Tibial nerve (tissue), 4 donors: ENCODE data around the gene CHORDC1.

Experiments
- CTCF ChIP-seq, 5 experiments: fragments of 200-600 bp in 3 of 5; fragments of 450-650 bp in 2 of 5; sonication (generic) in 3 of 5; IDR thresholded peaks; one replicate each; pipeline ENCODE4 v1.5.1; 2016 to 2019; ENCODE audit warnings: antibody characterized with exemption in 5 of 5, mild to moderate bottlenecking in 3 of 5, moderate library complexity in 2 of 5
- EP300 ChIP-seq, 2 donors: sonication (generic); formaldehyde crosslinking; IDR thresholded peaks; one replicate each; pipeline ENCODE4 v1.6.1; 2017; ENCODE audit warnings: antibody characterized with exemption in 2 of 2, mild to moderate bottlenecking in 1 of 2
- POLR2A ChIP-seq, 2 donors: fragments of 450-650 bp; IDR thresholded peaks; one replicate each; pipeline ENCODE4 v1.6.1; 2017; ENCODE audit warnings: antibody characterized with exemption in 2 of 2, mild to moderate bottlenecking in 2 of 2, moderate library complexity in 2 of 2

DNA sequence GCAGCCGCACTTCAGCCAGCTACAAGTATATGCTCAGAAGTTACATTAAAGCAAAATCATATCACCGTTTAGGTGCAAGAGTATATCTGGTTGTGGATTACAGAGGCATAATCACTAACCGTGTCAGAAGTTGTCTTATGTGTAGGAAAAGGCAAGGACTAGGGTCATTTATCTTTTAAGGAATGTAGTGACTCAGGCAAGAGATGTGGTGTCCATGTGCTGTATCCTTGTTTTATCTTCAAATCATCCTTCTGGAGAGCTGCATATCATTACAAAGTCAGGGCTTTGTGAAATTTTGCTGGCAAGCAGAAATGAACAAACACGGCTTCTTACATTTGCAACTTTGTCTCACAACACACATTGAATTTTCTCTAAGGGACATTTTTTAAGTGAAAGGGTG lies 12.7 kb upstream of the CHORDC1 start:
- TF ChIP-seq CTCF (IDR thresholded peaks at IDR 0.05) (no peak), EP300 (IDR thresholded peaks at IDR 0.05) (no peak), POLR2A (IDR thresholded peaks at IDR 0.05) (no peak)
